Caco-2 (cell line): ENCODE results near the gene GPR68. TPM values are rescaled to one million over a fixed set of nuclear protein-coding genes. Genes with fewer than 3 reads are reported as not detected.

ENCODE experiments used
- BruUV-seq: library from RNA; stranded (reverse); fragments of 400-500 nt; replicated peaks from 2 replicates; lab custom pipeline; 2021; lab: Mats Ljungman, UMichigan
- CTCF ChIA-PET: fragments of 300-600 bp; sonication (Branson Sonifier 250); formaldehyde crosslinking; loops from one replicate; lab custom pipeline; 2022; ENCODE audit warnings: antibody characterized with exemption; lab: Charles Lee
- POLR2A ChIA-PET: fragments of 300-600 bp; sonication (Branson Sonifier 250); formaldehyde crosslinking; loops from one replicate; lab custom pipeline; 2022; ENCODE audit warnings: antibody characterized with exemption; lab: Charles Lee
- DNase-seq, 2 experiments: peaks; one replicate each; pipeline versions ENCODE4 v3.0.0 to v3.0.0-alpha.2; 2020 to 2022
- H3K27me3 ChIP-seq: replicated peaks from 2 replicates; pipeline ENCODE4 v1.6.0; 2011; ENCODE audit warnings: low read length; ENCODE audit not compliant: control insufficient read depth, insufficient read depth
- H3K36me3 ChIP-seq: 2 replicates; pipeline ENCODE4 v1.5.1; 2011; ENCODE audit warnings: low read length; ENCODE audit not compliant: control insufficient read depth, insufficient read depth
- H3K4me1 ChIP-seq: fragments of 250-450 bp; sonication (Bioruptor Pico); 2 replicates; pipeline ENCODE4 v1.5.1; 2020; ENCODE audit warnings: mild to moderate bottlenecking
- H3K4me3 ChIP-seq: 2 replicates; pipeline ENCODE4 v1.5.1; 2011; ENCODE audit warnings: low read depth, mild to moderate bottlenecking, control low read depth, low read length
- H3K9me3 ChIP-seq: fragments of 250-450 bp; sonication (Bioruptor Pico); 2 replicates; pipeline ENCODE4 v1.5.1; 2020; ENCODE audit warnings: mild to moderate bottlenecking, moderate library complexity
- H3K27ac Mint-ChIP-seq: one replicate; pipeline ENCODE4 v1.8.0; 2022; ENCODE audit warnings: mixed read lengths; ENCODE audit not compliant: unreplicated experiment
- H3K27me3 Mint-ChIP-seq: one replicate; pipeline ENCODE4 v1.8.0; 2022; ENCODE audit warnings: mixed read lengths; ENCODE audit not compliant: insufficient read depth, unreplicated experiment
- H3K36me3 Mint-ChIP-seq: one replicate; pipeline ENCODE4 v1.8.0; 2022; ENCODE audit warnings: mild to moderate bottlenecking, mixed read lengths; ENCODE audit not compliant: insufficient read depth, unreplicated experiment
- H3K4me1 Mint-ChIP-seq: one replicate; pipeline ENCODE4 v1.8.0; 2022; ENCODE audit warnings: low read depth, mixed read lengths; ENCODE audit not compliant: unreplicated experiment
- H3K4me3 Mint-ChIP-seq: one replicate; pipeline ENCODE4 v1.8.0; 2022; ENCODE audit warnings: mild to moderate bottlenecking, moderate library complexity, mixed read lengths; ENCODE audit not compliant: unreplicated experiment
- H3K9me3 Mint-ChIP-seq: one replicate; pipeline ENCODE4 v1.8.0; 2022; ENCODE audit warnings: mixed read lengths; ENCODE audit not compliant: unreplicated experiment
- intact Hi-C: fragments of 100-400 bp; cut with micrococcal nuclease; formaldehyde crosslinking; loops from one replicate; pipeline ENCODE4 v1.10.0; 2022; ENCODE audit not compliant: unreplicated experiment
- total RNA-seq: library from RNA; stranded (reverse); gene quantifications from 2 replicates; pipeline ENCODE4 v1.2.3, GENCODE V29; 2022
- TF ChIP-seq, protein P1 (sequence below), 2 experiments: fragments of 200-600 bp in 1 of 2; IDR thresholded peaks; 1 replicate in 1 of 2; 2 replicates in 1 of 2; pipeline versions ENCODE4 v1.5.1 to v1.8.0; 2011 to 2022; ENCODE audit warnings: antibody characterized with exemption in 1 of 2, control low read depth in 1 of 2, inconsistent platforms in 1 of 2, low read depth in 1 of 2, low read length in 1 of 2, mild to moderate bottlenecking in 1 of 2, moderate library complexity in 1 of 2; ENCODE audit not compliant: insufficient read depth in 1 of 2, severe bottlenecking in 1 of 2, unreplicated experiment in 1 of 2

Gene GPR68
- total RNA-seq, 1 experiment from 2014 or later, result 0.14 TPM

DNA sequence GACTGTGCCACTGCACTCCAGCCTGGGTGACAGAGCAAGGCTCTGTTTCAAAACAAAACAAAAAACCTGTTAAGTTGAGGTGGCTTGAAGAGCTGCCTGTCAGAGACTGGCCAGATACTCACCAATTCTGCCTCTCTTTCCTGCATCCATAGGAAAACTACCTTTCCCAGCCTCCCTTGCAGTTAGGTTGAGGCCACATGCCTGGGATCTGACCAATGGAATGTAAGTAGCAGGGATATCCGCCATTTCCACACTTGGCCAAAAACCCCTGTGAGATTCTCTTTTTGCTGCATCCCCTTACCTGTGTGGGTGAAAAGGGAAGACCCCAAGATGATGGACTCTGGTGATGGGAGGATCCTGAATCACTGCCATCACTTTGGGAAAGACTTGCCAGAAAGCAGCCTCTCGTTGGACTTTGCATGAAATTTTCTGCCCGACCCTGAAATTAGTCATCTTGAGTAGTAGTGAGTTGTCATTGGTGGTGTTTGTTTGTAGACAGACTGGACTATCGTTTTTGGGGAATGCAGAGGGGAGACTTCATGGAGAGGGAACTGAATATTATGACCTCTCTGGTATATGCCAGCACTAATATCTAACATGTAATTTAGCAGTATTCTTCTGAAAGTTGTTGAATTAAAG, 14.0 kb downstream of the GPR68 start:
- Mint-ChIP-seq H3K4me1 (no peaks in the 10 kb centered on the region), H3K27ac (no peak overlapping the region), H3K27me3 (no peaks in the 10 kb centered on the region), H3K36me3 (no peaks in the 10 kb centered on the region), H3K4me3 (no peak overlapping the region), H3K9me3 (no peaks in the 10 kb centered on the region)
- Histone ChIP-seq H3K27me3 (no peaks in the 10 kb centered on the region), H3K4me1 (no peaks in the 10 kb centered on the region), H3K36me3 (no peaks in the 10 kb centered on the region), H3K4me3 (no peak overlapping the region), H3K9me3 (0 out of 2 replicates have a peak, but pooled peaks cover 6% of the 10 kb centered on the region)
- POLR2A ChIA-PET, result no interaction called here
- no TSS peak for BruUV-seq
- intact Hi-C loops, result no loop called here
- TF ChIP-seq, protein P1, sequence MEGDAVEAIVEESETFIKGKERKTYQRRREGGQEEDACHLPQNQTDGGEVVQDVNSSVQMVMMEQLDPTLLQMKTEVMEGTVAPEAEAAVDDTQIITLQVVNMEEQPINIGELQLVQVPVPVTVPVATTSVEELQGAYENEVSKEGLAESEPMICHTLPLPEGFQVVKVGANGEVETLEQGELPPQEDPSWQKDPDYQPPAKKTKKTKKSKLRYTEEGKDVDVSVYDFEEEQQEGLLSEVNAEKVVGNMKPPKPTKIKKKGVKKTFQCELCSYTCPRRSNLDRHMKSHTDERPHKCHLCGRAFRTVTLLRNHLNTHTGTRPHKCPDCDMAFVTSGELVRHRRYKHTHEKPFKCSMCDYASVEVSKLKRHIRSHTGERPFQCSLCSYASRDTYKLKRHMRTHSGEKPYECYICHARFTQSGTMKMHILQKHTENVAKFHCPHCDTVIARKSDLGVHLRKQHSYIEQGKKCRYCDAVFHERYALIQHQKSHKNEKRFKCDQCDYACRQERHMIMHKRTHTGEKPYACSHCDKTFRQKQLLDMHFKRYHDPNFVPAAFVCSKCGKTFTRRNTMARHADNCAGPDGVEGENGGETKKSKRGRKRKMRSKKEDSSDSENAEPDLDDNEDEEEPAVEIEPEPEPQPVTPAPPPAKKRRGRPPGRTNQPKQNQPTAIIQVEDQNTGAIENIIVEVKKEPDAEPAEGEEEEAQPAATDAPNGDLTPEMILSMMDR (IDR thresholded peaks at IDR 0.05; ENCODE audit: insufficient read depth in 1 of 2, low read depth in 1 of 2, low read length in 1 of 2, severe bottlenecking in 1 of 2, unreplicated experiment in 1 of 2), result no peak
- DNase-seq, result no peak
- CTCF ChIA-PET, result no interaction called here

DNA sequence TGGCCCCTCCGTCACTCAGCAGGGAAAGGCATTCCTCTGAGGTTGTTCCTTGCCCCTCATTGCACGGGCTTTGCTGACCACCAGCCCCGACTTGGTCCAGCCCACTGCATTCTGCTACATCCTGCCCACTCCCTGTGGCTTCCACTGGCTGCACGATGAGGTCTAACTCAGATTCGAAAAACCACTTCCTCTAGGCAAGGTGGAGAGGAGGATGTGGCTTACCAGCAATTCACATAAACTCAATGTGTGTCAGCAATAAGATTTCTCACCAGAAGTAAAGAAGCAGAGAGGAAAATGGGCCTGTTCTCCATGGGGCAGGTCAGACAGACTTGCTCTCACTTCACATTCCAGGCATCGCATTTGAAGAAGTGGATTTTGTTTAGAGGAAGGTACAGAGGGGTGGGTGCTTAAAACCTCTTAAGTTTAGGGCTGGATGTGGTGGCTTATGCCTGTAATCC, 14.7 kb downstream of the GPR68 start:
- Mint-ChIP-seq H3K4me1 (no peaks in the 10 kb centered on the region), H3K27me3 (no peaks in the 10 kb centered on the region), H3K4me3 (no peak overlapping the region), H3K9me3 (no peaks in the 10 kb centered on the region), H3K36me3 (no peaks in the 10 kb centered on the region), H3K27ac (no peak overlapping the region)
- Histone ChIP-seq H3K27me3 (no peaks in the 10 kb centered on the region), H3K4me1 (no peaks in the 10 kb centered on the region), H3K4me3 (no peak overlapping the region), H3K9me3 (0 out of 2 replicates have a peak, but pooled peaks cover 6% of the 10 kb centered on the region), H3K36me3 (no peaks in the 10 kb centered on the region)
- TF ChIP-seq, protein P1 (IDR thresholded peaks at IDR 0.05; ENCODE audit: insufficient read depth in 1 of 2, low read depth in 1 of 2, low read length in 1 of 2, severe bottlenecking in 1 of 2, unreplicated experiment in 1 of 2), result no peak
- ChIA-PET CTCF (no interaction called here), POLR2A (no interaction called here)
- no TSS peak for BruUV-seq
- intact Hi-C loops, result no loop called here
- no peak for DNase-seq

DNA sequence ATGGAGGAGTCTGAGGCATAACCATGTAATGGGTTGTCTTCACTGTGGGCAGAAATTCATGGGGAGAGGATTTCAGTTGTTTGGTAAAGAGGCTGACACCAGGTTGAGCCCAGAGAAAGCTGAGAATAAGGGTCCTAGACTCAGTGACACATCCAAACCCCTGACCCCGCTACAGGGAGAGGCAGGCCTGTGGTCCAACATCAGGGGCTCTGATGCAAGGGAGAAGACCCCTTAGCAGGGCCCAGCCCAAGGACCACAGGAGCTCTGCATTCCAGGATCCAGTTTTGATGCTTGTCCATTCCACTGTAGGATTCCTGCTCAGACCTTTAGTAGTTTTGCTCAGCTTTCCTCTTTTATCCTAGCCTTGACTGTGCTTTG, 15.5 kb downstream of the GPR68 start:
- ChIA-PET CTCF (no interaction called here), POLR2A (no interaction called here)
- 0 out of 2 replicates have a peak, but pooled peaks cover 6% of the 10 kb centered on the region for H3K9me3 ChIP-seq
- Mint-ChIP-seq H3K27ac (no peak overlapping the region), H3K4me1 (no peaks in the 10 kb centered on the region), H3K36me3 (no peaks in the 10 kb centered on the region), H3K4me3 (no peak overlapping the region), H3K27me3 (no peaks in the 10 kb centered on the region), H3K9me3 (no peaks in the 10 kb centered on the region)
- no peak overlapping the region for H3K4me3 ChIP-seq
- TF ChIP-seq, protein P1 (IDR thresholded peaks at IDR 0.05; ENCODE audit: insufficient read depth in 1 of 2, low read depth in 1 of 2, low read length in 1 of 2, severe bottlenecking in 1 of 2, unreplicated experiment in 1 of 2), result no peak
- H3K27me3 ChIP-seq, result no peaks in the 10 kb centered on the region
- no TSS peak for BruUV-seq
- H3K4me1 ChIP-seq, result no peaks in the 10 kb centered on the region
- intact Hi-C loops, result no loop called here
- no peaks in the 10 kb centered on the region for H3K36me3 ChIP-seq
- no peak for DNase-seq
